Duodenal mucosa (tissue), 2 donors: ENCODE results near the gene ME3.
"Not testable (repeated sequence)": the region's sequence is repeated elsewhere in the genome, so short reads cannot be mapped to it uniquely, and the experiment has no call there.

ENCODE experiments used
- H3K27ac ChIP-seq: one replicate; pipeline ENCODE4 v1.7.0; 2013; ENCODE audit warnings: low read depth, low read length
- H3K27me3 ChIP-seq, 2 donors: one replicate each; pipeline ENCODE4 v1.7.0; 2013; ENCODE audit warnings: low read length in 2 of 2, control low read depth in 1 of 2; ENCODE audit not compliant: insufficient read depth in 2 of 2, control insufficient read depth in 1 of 2
- H3K36me3 ChIP-seq, 2 donors: one replicate each; pipeline ENCODE4 v1.7.0; 2013; ENCODE audit warnings: low read length in 2 of 2, control low read depth in 1 of 2; ENCODE audit not compliant: insufficient read depth in 2 of 2, control insufficient read depth in 1 of 2
- H3K4me1 ChIP-seq, 2 donors: one replicate each; pipeline ENCODE4 v1.7.0; 2013; ENCODE audit warnings: low read length in 2 of 2, control low read depth in 1 of 2; ENCODE audit not compliant: insufficient read depth in 2 of 2, control insufficient read depth in 1 of 2
- H3K4me3 ChIP-seq, 2 donors: one replicate each; pipeline ENCODE4 v1.7.0; 2013; ENCODE audit warnings: low read length in 2 of 2, low read depth in 1 of 2
- H3K9ac ChIP-seq, 2 donors: one replicate each; pipeline ENCODE4 v1.7.0; 2013; ENCODE audit warnings: low read length in 2 of 2, low read depth in 1 of 2
- H3K9me3 ChIP-seq, 2 donors: one replicate each; pipeline ENCODE4 v1.7.0; 2013; ENCODE audit warnings: low read length in 2 of 2, control low read depth in 1 of 2; ENCODE audit not compliant: control insufficient read depth in 1 of 2

ME3 gene

GRCh38 chr11:86524620-86525352 lies 147.6 kb downstream of the ME3 start:
- Histone ChIP-seq H3K4me1 (no peaks in the 10 kb centered on the region), H3K9ac (no peak overlapping the region), H3K9me3 (peaks cover 0 to 2% of the 10 kb centered on the region in 2 donors), H3K36me3 (no peaks in the 10 kb centered on the region), H3K27ac (peak overlapping the region; percentile 5), H3K27me3 (no peaks in the 10 kb centered on the region), H3K4me3 (no peak overlapping the region)

GRCh38 chr11:86523738-86524619 lies 148.4 kb downstream of the ME3 start:
- Histone ChIP-seq H3K27me3 (no peaks in the 10 kb centered on the region), H3K4me1 (peaks cover 0 to 3% of the 10 kb centered on the region in 2 donors), H3K27ac (no peak overlapping the region), H3K9ac (no peak overlapping the region), H3K9me3 (peaks cover 0 to 2% of the 10 kb centered on the region in 2 donors), H3K4me3 (no peak overlapping the region), H3K36me3 (no peaks in the 10 kb centered on the region)

DNA sequence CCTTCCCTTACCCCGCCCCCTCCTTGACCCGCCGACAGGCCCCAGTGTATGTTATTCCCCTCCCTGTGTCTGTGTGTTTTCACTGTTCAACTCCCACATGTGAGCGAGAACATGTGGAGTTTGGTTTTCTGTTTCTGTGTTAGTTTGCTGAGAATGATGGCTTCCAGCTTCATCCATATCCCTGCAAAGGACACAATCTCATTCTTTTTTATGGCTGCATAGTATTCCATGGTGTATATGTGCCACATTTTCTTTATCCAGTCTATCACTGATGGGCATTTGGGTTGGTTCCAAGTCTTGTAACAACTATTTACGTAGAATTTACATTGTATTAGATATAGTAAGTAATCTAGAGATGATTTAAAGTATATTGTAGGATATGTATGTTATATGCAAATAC lies 149.9 kb downstream of the ME3 start:
- not testable (repeated sequence) for H3K27ac ChIP-seq, H3K4me1 ChIP-seq, H3K27me3 ChIP-seq, H3K36me3 ChIP-seq, H3K9ac ChIP-seq, H3K4me3 ChIP-seq, H3K9me3 ChIP-seq

DNA sequence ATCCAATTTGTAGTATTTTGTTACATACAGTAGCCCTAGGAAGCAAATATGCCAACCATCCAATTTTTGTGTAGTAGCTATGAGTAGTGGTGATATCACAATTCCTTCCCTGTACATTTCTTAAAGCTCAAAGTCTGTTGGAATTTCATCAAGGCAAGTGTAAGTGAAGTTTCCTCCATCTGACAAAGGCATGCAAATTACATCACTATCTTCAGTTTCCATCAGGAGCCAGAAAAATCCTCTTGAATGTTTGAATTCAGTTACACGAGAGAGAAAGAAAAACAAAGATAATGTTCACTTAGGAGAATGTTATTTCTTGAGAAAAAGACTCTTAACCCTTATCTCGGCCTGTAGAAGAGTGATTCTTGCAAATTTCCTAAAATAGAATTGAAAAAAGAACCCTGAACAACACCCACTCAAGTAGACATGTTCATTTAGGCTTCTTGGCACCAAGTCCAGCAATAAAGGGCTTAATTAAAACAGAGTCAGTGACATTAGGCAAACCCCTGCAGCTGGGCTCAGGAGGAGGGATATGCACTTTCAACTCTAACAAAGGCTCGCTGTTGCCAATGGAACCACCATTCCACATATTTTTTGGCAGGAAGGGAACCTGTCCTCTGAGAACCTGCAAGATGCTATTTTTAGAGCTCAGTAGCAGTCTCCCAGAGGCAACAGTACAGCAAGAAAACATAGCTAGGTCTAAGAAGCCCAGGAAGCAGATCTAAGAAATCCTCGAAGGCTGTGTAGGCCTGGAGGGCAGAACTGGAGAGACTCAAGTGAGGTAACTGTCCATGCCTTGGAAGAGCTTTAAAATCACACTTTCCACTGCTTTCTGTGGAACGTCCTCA lies 153.1 kb downstream of the ME3 start:
- Histone ChIP-seq H3K27me3 (no peaks in the 10 kb centered on the region), H3K4me1 (peaks cover 0 to 3% of the 10 kb centered on the region in 2 donors), H3K9me3 (peaks cover 0 to 2% of the 10 kb centered on the region in 2 donors), H3K4me3 (no peak overlapping the region), H3K9ac (no peak overlapping the region), H3K36me3 (no peaks in the 10 kb centered on the region), H3K27ac (no peak overlapping the region)

DNA sequence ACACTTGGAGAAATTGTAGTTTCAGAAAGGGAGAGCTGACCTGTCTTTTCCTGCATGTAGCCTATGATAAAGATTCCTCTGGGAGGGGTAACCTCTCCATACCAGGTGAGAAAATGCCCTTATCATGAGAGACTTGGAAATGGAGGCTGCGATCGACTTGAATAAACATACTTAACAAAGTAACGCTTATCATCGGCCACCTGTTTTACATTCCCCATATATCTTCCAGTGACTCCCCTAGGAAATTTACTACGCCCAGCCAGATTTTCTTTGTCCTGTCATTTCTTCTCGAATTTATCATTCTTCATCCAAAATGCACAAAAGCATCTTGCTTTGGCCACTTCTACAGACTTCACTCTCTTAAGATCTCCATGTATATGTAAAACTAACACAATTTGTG lies 154.2 kb downstream of the ME3 start:
- Histone ChIP-seq H3K4me3 (no peak overlapping the region), H3K27ac (no peak overlapping the region), H3K9me3 (peaks cover 0 to 2% of the 10 kb centered on the region in 2 donors), H3K9ac (no peak overlapping the region), H3K4me1 (peaks cover 0 to 3% of the 10 kb centered on the region in 2 donors), H3K36me3 (no peaks in the 10 kb centered on the region), H3K27me3 (no peaks in the 10 kb centered on the region)

DNA sequence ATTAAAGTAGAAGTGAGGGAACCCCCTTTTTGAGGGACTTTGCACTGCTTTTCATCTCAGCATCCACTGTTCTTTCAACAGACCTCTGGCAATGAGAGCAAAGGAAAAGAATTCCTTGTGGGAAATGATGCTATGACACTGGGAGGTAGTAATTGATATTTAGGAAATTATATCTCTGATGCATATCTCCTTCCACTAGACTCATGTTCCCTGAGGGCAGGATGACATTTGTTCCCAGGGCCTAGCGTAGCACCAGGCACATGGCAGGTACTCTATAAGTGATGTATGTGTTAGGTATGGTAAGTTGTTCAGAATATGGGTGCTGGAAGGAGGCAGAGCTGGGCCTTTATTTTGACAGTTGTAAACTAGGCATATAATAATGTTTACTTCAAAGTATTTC lies 154.9 kb downstream of the ME3 start:
- Histone ChIP-seq H3K27me3 (no peaks in the 10 kb centered on the region), H3K27ac (no peak overlapping the region), H3K4me1 (peaks cover 0 to 8% of the 10 kb centered on the region in 2 donors), H3K9ac (no peak overlapping the region), H3K9me3 (peaks cover 0 to 2% of the 10 kb centered on the region in 2 donors), H3K4me3 (no peak overlapping the region), H3K36me3 (no peaks in the 10 kb centered on the region)

DNA sequence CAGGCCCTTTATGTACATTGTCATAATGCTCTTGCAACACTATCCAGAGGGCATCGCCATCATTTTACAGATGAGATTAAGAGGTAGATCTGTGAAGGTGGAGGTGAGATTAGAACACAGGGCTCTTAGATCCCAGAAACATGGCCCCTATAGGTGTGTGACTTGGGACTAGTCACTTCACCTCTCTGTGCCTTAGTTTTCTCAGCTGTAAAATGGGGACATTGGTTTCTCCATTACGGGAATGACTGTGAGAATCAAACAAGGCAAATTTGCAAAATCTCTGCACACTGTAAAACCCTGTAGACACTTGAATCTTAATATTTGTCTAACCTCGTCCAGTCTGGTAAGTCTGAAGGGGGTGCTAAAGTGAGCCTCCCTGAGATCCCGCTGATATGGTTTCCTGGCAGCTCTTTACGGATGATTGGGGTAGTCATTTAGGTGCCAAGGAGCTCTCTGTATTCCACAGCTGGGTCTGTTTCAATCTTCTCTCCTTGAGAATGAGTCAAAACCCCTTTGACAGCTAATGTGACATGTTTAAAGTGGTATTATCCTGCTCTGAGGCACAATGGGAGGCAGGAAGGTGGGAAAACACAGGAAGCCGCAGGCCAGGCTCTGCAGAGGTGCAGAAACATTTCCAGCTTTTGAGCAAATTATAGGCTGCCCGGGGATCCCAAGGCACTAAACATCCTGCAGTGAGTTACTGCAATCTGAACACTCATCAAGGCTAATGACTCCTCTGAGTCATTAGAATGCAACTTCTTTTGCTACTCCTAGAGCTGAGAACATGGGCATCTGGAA lies 156.9 kb downstream of the ME3 start:
- H3K36me3 ChIP-seq = no peaks in the 10 kb centered on the region
- H3K27me3 ChIP-seq = no peaks in the 10 kb centered on the region
- H3K9ac ChIP-seq = no peak overlapping the region
- no peak overlapping the region for H3K27ac ChIP-seq
- peaks cover 15 to 21% of the 10 kb centered on the region in 2 donors for H3K4me1 ChIP-seq
- H3K9me3 ChIP-seq = peaks cover 0 to 6% of the 10 kb centered on the region in 2 donors
- H3K4me3 ChIP-seq = no peak overlapping the region

- Histone ChIP-seq H3K4me3 (no peak overlapping the region), H3K4me1 (peaks cover 22 to 26% of the 10 kb centered on the region in 2 donors), H3K36me3 (no peaks in the 10 kb centered on the region), H3K9ac (no peak overlapping the region), H3K9me3 (peaks cover 0 to 6% of the 10 kb centered on the region in 2 donors), H3K27me3 (no peaks in the 10 kb centered on the region), H3K27ac (no peak overlapping the region)
These were observed 158.0 kb downstream of the ME3 start for GRCh38 chr11:86514453-86514852.

- H3K9ac ChIP-seq = no peak overlapping the region
- H3K4me3 ChIP-seq = no peak overlapping the region
- no peaks in the 10 kb centered on the region for H3K36me3 ChIP-seq
- peaks cover 28 to 31% of the 10 kb centered on the region in 2 donors for H3K4me1 ChIP-seq
- H3K9me3 ChIP-seq = peaks cover 0 to 6% of the 10 kb centered on the region in 2 donors
- no peaks in the 10 kb centered on the region for H3K27me3 ChIP-seq
- H3K27ac ChIP-seq = no peak overlapping the region
These were observed 158.6 kb downstream of the ME3 start for GRCh38 chr11:86513746-86514373.
